ENCODE measurements around the gene CTSF.
"Not testable (repeated sequence)": the region's sequence is repeated elsewhere in the genome, so short reads cannot be mapped to it uniquely, and the experiment has no call there.

The CTSF gene

DNA sequence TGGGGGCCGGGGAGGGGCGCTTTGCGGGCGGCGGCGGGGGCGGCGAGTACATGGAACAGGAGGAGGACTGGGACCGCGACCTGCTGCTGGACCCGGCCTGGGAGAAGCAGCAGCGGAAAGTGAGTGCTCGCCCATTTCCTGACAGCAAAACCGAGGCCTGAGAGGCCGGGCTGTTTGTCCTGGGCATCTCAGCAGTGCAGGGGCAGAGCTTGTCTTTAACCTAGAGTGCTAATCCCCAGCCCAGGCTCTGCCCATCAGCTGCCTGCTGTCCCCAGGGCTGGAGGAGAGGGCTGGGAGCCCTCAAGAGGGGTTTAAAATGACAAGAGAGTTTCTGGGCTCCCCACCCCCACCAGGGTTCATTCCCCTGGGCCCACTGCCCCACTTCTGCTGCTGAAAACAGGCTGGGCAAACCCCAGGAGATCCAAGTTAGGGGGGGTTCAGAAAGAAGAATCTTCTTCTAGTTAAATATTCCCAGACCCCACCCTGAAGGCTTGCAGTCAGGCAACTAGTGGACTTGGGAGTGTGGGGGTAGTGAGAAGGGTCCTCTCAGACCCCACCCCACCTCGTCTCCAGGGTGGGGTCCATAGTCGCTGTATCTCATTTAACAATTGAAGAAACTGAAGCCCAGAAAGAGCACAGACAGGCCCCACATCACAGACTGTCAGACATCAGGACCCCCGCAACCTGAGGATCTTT, 21.3 kb downstream of the CTSF start:
- TF ChIP-seq SPI1 (IDR thresholded peaks at IDR 0.05; ENCODE audit: borderline replicate concordance, low read depth) (no peak), POLR2AphosphoS5 (IDR thresholded peaks at IDR 0.05; ENCODE audit: low read depth) (no peak), GABPA (IDR thresholded peaks at IDR 0.05; ENCODE audit: low read depth) (no peak)
- TF ChIP-seq, protein P1, sequence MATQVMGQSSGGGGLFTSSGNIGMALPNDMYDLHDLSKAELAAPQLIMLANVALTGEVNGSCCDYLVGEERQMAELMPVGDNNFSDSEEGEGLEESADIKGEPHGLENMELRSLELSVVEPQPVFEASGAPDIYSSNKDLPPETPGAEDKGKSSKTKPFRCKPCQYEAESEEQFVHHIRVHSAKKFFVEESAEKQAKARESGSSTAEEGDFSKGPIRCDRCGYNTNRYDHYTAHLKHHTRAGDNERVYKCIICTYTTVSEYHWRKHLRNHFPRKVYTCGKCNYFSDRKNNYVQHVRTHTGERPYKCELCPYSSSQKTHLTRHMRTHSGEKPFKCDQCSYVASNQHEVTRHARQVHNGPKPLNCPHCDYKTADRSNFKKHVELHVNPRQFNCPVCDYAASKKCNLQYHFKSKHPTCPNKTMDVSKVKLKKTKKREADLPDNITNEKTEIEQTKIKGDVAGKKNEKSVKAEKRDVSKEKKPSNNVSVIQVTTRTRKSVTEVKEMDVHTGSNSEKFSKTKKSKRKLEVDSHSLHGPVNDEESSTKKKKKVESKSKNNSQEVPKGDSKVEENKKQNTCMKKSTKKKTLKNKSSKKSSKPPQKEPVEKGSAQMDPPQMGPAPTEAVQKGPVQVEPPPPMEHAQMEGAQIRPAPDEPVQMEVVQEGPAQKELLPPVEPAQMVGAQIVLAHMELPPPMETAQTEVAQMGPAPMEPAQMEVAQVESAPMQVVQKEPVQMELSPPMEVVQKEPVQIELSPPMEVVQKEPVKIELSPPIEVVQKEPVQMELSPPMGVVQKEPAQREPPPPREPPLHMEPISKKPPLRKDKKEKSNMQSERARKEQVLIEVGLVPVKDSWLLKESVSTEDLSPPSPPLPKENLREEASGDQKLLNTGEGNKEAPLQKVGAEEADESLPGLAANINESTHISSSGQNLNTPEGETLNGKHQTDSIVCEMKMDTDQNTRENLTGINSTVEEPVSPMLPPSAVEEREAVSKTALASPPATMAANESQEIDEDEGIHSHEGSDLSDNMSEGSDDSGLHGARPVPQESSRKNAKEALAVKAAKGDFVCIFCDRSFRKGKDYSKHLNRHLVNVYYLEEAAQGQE (IDR thresholded peaks at IDR 0.05; ENCODE audit: insufficient replicate concordance, low read depth), result no peak
- TF ChIP-seq, protein P2, sequence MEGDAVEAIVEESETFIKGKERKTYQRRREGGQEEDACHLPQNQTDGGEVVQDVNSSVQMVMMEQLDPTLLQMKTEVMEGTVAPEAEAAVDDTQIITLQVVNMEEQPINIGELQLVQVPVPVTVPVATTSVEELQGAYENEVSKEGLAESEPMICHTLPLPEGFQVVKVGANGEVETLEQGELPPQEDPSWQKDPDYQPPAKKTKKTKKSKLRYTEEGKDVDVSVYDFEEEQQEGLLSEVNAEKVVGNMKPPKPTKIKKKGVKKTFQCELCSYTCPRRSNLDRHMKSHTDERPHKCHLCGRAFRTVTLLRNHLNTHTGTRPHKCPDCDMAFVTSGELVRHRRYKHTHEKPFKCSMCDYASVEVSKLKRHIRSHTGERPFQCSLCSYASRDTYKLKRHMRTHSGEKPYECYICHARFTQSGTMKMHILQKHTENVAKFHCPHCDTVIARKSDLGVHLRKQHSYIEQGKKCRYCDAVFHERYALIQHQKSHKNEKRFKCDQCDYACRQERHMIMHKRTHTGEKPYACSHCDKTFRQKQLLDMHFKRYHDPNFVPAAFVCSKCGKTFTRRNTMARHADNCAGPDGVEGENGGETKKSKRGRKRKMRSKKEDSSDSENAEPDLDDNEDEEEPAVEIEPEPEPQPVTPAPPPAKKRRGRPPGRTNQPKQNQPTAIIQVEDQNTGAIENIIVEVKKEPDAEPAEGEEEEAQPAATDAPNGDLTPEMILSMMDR (IDR thresholded peaks at IDR 0.05; ENCODE audit: insufficient read depth, low read length), result no peak
- H3K4me3 ChIP-seq (replicated peaks; ENCODE audit: insufficient read depth, low read length), result no peak overlapping the region
- H3K27ac ChIP-seq (replicated peaks), result no peak overlapping the region
- H3K27me3 ChIP-seq (ENCODE audit: insufficient read depth, poor library complexity, severe bottlenecking), result peaks cover 2% of the 10 kb centered on the region
- DNase-seq (ENCODE audit: low read depth in 1 of 2, low spot score in 1 of 2), result no peak

DNA sequence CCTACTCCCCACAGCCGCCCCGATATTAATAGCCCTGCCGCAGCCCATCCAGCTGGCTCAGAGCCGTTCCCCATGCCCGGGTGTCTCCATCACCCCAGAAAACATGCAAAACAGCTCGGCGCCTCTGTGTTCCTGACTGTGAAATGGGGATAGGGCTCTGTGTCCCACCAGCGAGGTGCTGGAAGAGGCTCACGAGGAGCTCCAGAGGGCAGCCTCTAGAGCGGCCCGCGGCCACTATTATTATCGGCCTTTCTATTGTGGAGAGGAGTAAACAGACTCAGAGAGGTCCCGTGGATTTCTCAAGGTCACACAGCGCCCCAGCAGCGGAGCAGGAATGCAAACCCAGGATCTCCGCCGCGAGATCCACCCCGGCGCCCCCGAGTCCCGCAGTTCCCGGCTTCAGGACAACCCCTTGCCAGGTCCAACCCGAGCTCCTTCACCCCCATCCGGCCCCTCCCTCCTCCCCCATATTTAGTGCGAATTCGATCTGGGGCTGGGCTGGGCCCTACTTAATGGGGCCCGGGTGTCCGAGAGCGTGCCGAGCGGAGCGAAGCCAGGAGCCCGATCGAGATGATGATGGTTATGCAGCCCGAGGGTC, 21.9 kb downstream of the CTSF start, which contains the start of gene ACTN3:
Gene ACTN3 (plus strand): TSS at position 536 of the 598 bp plus-strand sequence. CDS start 35 bp downstream, at position 571.
- no peak for TF ChIP-seq SPI1 (IDR thresholded peaks at IDR 0.05; ENCODE audit: borderline replicate concordance, low read depth)
- Histone ChIP-seq H3K27me3 (ENCODE audit: insufficient read depth, poor library complexity, severe bottlenecking) (peaks cover 2% of the 10 kb centered on the region), H3K4me3 (replicated peaks; ENCODE audit: insufficient read depth, low read length) (peak within 1 kb of the TSS; percentile 88), H3K27ac (replicated peaks) (peak within 1 kb of the TSS; percentile 55)
- no peak for DNase-seq (ENCODE audit: low read depth in 1 of 2, low spot score in 1 of 2)

DNA sequence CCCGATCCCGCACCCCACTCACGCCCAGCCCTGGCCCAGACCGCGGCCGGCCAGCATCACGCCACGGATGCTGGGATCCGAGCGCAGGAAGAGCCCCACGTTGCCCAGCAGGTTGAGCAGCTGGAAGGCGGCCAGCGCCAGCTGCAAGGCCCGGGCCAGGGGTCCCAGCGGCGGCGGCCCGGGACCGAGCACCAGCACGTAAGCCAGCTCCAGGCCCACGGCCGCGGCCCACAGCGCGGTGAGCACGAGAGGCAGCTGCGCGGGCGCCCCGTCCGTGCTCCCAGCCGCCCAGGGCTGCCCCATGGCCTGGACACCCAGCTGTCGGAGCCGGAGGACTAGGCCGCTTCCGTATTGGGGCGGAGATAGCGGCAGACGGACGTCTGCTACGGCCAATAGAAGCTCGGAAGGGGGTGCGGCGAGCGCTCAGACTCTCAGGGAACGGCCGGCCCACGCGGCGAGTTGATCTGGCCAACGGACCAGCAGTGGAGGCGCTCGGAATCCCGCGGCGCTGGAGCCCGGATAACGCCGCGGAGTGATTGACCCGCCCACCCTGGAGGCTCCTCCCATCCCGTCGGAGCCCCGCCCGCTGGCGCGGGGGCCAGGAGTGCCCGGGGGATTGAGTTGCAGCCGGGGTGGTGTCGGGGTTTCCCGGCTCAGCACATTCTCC, 22.6 kb downstream of the CTSF start, which contains the start of gene ZDHHC24:
Gene ZDHHC24 (minus strand): TSS at position 348 of the 667 bp plus-strand sequence. CDS start 45 bp downstream, at position 303.
- Histone ChIP-seq H3K27ac (replicated peaks) (peak within 1 kb of the TSS; percentile 55), H3K27me3 (ENCODE audit: insufficient read depth, poor library complexity, severe bottlenecking) (peaks cover 2% of the 10 kb centered on the region), H3K4me3 (replicated peaks; ENCODE audit: insufficient read depth, low read length) (peak within 1 kb of the TSS; percentile 88)
- peak; percentile 92 to 96 for DNase-seq (ENCODE audit: low read depth in 1 of 2, low spot score in 1 of 2)
- TF ChIP-seq GABPA (IDR thresholded peaks at IDR 0.05; ENCODE audit: low read depth) (0 out of 2 replicates have a peak, but pooled peaks have one; percentile 39), POLR2AphosphoS5 (IDR thresholded peaks at IDR 0.05; ENCODE audit: low read depth) (peak; percentile 82), SPI1 (IDR thresholded peaks at IDR 0.05; ENCODE audit: borderline replicate concordance, low read depth) (no peak)
- TF ChIP-seq, protein P2 (IDR thresholded peaks at IDR 0.05; ENCODE audit: insufficient read depth, low read length), result no peak
- TF ChIP-seq, protein P1 (IDR thresholded peaks at IDR 0.05; ENCODE audit: insufficient replicate concordance, low read depth), result peak; percentile 40

DNA sequence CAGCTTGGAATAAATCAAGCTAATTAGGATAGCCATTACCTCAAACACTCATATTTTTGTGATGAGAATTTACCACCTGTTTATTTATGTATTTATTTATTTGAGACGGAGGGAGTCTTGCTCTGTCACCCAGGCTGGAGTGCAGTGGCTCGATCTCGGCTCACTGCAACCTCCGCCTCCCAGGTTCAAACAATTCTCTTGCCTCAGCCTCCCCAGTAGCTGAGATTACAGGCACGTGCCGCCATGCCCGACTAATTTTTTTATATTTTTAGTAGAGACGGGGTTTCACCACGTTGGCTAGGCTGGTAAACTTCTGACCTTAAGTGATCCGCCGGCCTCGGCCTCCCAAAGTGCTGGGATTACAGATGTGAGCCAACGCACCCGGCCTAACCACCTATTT, 23.5 kb downstream of the CTSF start:
- H3K4me3 ChIP-seq (replicated peaks; ENCODE audit: insufficient read depth, low read length), result peak overlapping the region; percentile 88
- H3K27ac ChIP-seq (replicated peaks); H3K27me3 ChIP-seq (ENCODE audit: insufficient read depth, poor library complexity, severe bottlenecking); DNase-seq (ENCODE audit: low read depth in 1 of 2, low spot score in 1 of 2): not testable (repeated sequence)

Data from HL-60 (cell line).